Erythroblast (primary cell): ENCODE results near the gene RYR2.

Source experiments
- GATA1 ChIP-seq: IDR thresholded peaks from 2 replicates; pipeline ENCODE4 v1.6.1; 2011; ENCODE audit warnings: low read depth, mild to moderate bottlenecking, control low read depth, low read length, moderate library complexity
- POLR2A ChIP-seq: IDR thresholded peaks from 2 replicates; pipeline ENCODE4 v1.6.1; 2011; ENCODE audit warnings: mild to moderate bottlenecking, low read length

GRCh38 chr1:237309595-237310118, 267.7 kb downstream of the RYR2 start:
- TF ChIP-seq POLR2A (no peak), GATA1 (no peak)
